Loucy (cell line): ENCODE measurements around the gene NOS1.

Experiments
- EZH2phosphoT487 ChIP-seq: fragments of 200-600 bp; IDR thresholded peaks from 2 replicates; pipeline ENCODE4 v1.6.1; 2018; ENCODE audit warnings: antibody characterized with exemption, mild to moderate bottlenecking, moderate library complexity, borderline replicate concordance
- TF ChIP-seq, protein P1 (sequence below): fragments of 200-600 bp; sonication (generic); conservative IDR thresholded peaks from 2 replicates; pipeline ENCODE4 v1.5.1; 2014; ENCODE audit warnings: mild to moderate bottlenecking, antibody characterized with exemption, low read length

DNA sequence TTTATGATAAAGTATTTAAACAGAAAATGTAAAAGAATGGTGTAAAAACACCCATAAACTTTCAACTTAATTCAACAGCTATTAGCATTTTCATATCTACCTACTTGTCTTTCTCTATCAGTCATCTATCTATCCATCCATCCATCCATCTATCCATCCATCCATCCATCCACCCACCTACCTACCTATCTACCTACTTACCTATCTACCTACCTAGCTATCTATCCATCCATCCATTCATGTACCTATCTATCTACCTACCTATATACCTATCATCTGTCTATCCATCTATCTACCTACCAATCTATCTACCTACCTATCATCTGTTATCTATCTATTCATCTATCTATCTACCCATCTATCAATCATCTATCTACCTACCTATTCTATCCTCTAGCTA lies 8.5 kb downstream of the NOS1 start:
- TF ChIP-seq, protein P1, sequence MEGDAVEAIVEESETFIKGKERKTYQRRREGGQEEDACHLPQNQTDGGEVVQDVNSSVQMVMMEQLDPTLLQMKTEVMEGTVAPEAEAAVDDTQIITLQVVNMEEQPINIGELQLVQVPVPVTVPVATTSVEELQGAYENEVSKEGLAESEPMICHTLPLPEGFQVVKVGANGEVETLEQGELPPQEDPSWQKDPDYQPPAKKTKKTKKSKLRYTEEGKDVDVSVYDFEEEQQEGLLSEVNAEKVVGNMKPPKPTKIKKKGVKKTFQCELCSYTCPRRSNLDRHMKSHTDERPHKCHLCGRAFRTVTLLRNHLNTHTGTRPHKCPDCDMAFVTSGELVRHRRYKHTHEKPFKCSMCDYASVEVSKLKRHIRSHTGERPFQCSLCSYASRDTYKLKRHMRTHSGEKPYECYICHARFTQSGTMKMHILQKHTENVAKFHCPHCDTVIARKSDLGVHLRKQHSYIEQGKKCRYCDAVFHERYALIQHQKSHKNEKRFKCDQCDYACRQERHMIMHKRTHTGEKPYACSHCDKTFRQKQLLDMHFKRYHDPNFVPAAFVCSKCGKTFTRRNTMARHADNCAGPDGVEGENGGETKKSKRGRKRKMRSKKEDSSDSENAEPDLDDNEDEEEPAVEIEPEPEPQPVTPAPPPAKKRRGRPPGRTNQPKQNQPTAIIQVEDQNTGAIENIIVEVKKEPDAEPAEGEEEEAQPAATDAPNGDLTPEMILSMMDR, result no peak
- TF ChIP-seq EZH2phosphoT487, result no peak
